LNCaP clone FGC (cell line): ENCODE measurements around the gene PARN.

Experiments used
- DNase-seq: peaks from one replicate; pipeline ENCODE4 v3.0.0-alpha.2; 2011; ENCODE audit warnings: low read depth
- H3K4me3 ChIP-seq: 2 replicates; pipeline ENCODE4 v1.5.1; 2011; ENCODE audit warnings: mild to moderate bottlenecking, low read depth, low read length, control low read depth
- CTCF ChIP-seq: IDR thresholded peaks from 2 replicates; pipeline ENCODE4 v1.5.1; 2012; ENCODE audit warnings: mild to moderate bottlenecking; ENCODE audit not compliant: control insufficient read depth, insufficient read depth; ENCODE audit errors: extremely low read depth

Gene PARN

GRCh38 chr16:14495213-14496046, 134.6 kb downstream of the PARN start:
- no peak for TF ChIP-seq CTCF
- DNase-seq: no peak
- H3K4me3 ChIP-seq: no peak overlapping the region

GRCh38 chr16:14494396-14494966, 135.6 kb downstream of the PARN start:
- H3K4me3 ChIP-seq: no peak overlapping the region
- no peak for DNase-seq
- no peak for TF ChIP-seq CTCF

- DNase-seq: no peak
- H3K4me3 ChIP-seq: no peak overlapping the region
- TF ChIP-seq CTCF: no peak
These were observed 136.3 kb downstream of the PARN start for GRCh38 chr16:14493791-14494190.

- TF ChIP-seq CTCF: no peak
- DNase-seq: no peak
- H3K4me3 ChIP-seq: no peak overlapping the region
These were observed 137.4 kb downstream of the PARN start for GRCh38 chr16:14492614-14493013.

GRCh38 chr16:14491861-14492529, 138.1 kb downstream of the PARN start:
- no peak for TF ChIP-seq CTCF
- DNase-seq: no peak
- no peak overlapping the region for H3K4me3 ChIP-seq

- no peak for TF ChIP-seq CTCF
- DNase-seq: no peak
- H3K4me3 ChIP-seq: no peak overlapping the region
These were observed 139.8 kb downstream of the PARN start for GRCh38 chr16:14490235-14490634.
